NCI-H524 (cell line): ENCODE data around the gene BLVRA.
A peak's percentile ranks its signal among the peaks of the same experiment; 100 is the strongest.
"Not testable (repeated sequence)": the region's sequence is repeated elsewhere in the genome, so short reads cannot be mapped to it uniquely, and the experiment has no call there.

ENCODE experiments used
- DNase-seq, 2 experiments: peaks; one replicate each; lab custom pipeline; 2025; lab: John Stamatoyannopoulos, UW

BLVRA gene

DNA sequence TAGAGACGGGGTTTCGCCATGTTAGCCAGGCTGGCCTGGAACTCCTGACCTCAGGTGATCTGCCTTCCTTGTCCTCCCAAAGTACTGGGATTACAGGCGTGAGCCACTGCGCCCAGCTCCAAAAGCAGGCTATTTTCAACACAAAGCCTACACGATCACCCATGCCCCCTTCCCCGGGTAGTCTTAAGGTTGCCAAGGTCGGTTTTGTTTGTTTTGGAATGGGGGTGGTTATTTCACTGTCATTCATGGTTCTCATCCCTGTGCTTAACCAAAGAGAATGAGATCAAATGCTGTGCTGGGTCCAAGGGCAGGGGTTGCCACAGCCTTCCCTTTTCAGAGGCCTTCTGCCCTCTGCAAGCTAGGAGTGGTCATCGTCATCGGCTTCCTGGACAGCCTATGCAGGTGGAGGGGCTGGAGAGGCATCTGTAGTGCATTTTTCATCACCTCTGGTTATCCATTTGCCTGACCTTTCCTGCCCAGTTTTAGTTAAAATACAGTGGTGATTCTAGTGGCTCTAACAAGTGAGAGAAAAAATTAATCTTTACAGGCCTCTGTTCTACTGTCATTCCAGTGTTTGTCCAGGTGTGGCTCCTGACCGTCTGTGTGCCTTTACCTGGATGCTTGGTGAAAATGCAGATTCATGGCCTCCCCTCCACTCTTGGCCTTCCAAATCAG is 11.4 kb downstream of the BLVRA start:
- DNase-seq: no peak

DNA sequence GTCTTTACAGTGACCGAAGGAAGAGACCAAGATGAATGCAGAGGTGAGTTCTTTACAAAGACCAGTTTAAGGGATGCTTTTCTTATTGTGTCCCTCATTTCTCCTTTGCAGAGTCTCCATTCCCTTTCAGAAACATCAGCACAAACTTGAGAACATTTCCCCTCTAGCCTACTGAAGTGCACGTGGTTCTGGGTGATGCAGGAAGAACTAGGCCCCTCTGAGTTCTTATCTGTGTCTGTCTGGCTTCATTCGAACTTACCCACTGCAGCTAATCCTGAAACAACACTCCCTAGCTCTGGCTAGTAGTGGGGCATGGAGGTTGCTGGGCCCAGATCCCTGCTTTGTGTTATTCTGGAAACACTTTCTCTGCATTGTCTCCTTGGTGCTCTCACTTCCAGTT is 12.6 kb downstream of the BLVRA start:
- no peak for DNase-seq

DNA sequence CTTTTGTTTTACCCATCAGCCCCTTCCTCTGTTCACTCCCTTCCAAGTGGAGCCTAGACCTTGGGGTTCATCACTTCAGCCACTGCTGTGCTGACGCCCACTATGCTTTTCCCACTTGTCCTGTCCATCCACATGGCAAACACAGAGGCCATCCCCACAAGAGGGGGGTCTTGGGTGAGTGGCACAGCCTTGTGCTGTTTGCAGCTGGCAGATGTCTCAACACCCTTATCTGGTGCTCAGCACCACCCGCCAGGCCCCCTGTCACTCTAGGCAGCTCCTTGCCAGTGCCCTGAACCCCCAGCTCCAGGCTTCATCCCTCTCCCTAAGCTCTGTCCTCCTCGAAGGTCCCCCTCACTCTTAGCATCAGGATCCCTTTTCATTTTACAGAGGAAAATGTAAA is 13.1 kb downstream of the BLVRA start:
- DNase-seq: no peak

DNA sequence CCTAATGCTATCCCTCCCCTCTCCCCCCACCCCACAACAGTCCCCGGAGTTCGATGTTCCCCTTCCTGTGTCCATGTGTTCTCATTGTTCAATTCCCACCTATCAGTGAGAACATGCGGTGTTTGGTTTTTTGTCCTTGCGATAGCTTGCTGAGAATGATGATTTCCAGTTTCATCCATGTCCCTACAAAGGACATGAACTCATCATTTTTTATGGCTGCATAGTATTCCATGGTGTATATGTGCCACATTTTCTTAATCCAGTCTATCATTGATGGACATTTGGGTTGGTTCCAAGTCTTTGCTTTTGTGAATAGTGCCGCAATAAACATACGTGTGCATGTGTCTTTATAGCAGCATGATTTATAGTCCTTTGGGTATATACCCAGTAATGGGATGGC is 14.8 kb downstream of the BLVRA start:
- DNase-seq: not testable (repeated sequence)

DNA sequence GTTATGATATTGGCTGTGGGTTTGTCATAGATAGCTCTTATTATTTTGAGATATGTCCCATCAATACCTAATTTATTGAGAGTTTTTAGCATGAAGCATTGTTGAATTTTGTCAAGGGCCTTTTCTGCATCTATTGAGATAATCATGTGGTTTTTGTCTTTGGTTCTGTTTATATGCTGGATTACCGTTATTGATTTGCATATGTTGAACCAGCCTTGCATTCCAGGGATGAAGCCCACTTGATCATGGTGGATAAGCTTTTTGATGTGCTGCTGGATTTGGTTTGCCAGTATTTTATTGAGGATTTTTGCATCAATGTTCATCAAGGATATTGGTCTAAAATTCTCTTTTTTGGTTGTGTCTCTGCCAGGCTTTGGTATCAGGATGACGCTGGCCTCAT is 16.8 kb downstream of the BLVRA start:
- not testable (repeated sequence) for DNase-seq

DNA sequence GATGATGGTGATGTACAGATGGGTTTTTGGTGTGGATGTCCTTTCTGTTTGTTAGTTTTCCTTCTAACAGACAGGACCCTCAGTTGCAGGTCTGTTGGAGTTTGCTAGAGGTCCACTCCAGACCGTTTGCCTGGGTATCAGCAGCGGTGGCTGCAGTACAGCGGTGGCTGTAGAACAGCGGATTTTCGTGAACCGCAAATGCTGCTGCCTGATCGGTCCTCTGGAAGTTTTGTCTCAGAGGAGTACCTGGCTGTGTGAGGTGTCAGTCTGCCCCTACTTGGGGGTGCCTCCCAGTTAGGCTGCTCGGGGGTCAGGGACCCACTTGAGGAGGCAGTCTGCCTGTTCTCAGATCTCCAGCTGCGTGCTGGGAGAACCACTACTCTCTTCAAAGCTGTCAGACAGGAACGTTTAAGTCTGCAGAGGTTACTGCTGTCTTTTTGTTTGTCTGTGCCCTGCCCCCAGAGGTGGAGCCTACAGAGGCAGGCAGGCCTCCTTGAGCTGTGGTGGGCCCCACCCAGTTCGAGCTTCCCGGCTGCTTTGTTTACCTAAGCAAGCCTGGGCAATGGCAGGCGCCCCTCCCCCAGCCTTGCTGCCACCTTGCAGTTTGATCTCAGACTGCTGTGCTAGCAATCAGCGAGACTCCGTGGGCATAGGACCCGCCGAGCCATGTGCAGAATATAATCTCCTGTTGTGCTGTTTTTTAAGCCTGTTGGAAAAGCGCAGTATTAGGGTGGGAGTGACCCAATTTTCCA is 20.0 kb downstream of the BLVRA start:
- not testable (repeated sequence) for DNase-seq

DNA sequence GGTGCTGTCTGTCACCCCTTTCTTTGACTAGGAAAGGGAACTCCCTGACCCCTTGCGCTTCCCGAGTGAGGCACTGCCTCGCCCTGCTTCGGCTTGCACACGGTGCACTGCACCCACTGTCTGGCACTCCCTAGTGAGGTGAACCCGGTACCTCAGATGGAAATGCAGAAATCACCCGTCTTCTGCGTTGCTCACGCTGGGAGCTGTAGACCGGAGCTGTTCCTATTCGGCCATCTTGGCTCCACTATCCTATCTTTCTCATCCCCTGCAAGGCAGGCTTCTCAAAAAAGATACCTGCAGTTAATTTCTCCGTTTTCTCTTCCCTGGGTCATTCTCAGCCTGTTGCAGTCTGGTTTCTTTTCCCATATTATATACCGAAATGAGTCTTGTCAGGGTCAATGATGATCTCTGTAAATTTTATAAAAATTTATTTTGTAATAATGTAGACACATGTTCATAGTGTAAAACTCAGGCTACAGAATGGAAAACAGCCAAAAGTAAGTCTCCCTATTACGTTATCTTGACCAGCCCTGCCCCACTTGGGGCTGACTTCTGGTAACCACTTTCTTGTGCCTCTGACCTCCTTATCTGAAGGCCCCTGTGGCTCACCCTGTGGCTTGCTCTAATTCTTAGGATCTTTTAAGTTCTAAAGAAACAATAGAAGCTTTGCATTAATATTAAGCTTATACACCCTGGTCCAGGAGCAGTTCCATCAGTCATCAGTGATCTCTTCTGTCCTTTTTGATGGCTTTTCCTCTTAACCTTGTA is 20.7 kb downstream of the BLVRA start:
- DNase-seq: no peak

DNA sequence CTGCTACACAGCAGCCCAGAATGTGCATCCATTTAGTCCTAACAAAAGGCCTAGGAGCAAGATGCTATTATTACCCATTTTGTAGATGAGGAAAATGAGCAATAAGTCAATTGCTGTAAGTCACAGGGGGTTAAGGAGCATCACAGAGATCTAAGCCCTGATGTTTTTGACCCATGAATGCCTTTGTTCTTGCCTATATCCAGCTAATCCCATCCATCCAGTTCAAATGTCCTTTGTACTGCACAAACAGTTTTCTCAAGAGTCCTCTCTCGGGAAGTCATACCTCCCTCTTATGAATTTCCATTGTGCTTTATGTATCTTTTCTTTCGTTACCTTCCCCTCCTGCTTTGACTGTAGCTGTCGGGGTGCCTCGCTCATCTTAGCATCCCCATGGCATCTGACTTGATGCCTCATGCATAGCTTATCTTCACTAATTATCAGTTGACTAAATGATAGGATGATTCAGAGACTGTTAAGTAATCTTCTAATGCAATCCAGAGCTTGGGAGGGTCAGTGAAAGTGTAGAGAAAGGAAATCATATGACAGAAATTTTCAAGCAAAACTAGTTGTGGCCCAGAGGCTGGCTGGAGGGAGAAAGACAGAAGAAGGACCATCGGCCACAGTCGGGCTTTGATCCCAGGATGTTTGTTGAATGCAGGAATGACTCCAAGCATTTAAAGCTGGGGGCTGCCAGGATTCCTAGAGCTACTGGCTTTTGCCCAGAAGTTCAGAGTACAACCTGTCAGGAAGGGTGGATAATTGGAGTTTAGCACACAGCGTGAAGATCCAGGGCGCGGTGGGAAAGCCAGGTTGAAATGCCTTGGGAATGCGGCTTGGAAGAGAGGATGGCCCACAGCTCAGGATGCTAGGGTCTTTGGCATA is 23.5 kb downstream of the BLVRA start:
- no peak for DNase-seq

DNA sequence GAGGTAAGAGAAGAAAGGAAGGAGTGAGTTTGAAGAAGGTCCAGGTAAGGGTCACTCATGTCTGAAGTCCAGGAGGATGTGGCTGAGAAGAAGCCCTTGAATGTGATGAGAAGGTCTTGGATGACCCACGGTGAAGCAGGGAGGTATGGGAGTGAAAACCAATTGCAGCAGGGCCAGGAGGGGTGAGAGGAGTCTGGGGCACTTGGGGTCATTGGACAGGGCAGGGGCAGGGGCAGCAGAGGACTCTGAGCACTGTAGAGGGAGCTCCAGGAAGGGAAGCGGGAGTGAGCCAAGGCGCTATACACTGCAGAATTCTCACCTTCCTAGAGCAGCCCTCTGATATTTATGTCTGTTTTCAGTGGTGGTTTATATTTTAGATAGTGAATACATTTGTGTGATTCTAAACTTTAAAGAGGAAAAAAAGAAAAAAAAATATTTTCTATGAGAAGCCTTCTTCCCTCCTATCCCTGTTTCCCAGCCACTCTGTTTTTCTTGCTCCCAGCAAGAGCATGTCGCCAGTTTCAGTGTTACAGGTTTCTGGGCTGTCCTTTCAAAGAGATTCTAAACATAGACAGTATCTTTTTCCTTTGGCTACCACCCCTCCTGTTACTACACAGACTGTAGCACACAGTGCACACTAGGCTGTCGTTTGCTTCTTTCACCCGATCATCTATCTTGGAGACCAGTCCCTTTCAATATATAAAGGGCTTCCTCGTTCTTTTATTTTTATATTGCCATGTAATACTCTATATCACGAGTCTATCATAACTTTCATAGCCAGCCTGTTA is 24.5 kb downstream of the BLVRA start:
- no peak for DNase-seq

DNA sequence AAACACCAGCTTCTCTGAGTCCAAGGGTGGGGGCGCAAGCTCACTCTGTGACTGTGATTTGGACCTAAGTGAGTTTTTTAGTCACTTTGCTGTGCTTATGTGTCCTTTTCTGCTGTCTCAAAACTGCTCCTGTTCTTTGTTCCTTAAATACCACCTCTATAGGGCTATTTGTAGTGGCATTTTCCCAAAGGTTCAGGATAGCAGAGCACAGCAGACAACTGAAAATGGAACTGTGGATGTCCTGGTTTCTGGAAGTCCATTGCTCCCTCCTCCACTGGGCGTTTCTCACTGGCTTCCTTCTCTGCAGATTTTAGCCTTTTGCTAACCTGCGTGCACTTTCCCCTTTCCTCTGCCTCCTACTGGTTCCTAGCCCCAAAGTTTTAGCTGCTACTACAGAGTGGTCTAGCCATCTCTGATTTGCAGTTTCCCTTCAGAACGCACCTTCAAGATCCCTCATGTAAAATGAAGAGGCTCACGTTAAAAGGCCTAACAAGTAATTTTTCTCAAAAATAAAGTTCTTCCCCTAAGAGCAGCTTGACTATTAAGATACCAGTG is 25.6 kb downstream of the BLVRA start:
- no peak for DNase-seq

DNA sequence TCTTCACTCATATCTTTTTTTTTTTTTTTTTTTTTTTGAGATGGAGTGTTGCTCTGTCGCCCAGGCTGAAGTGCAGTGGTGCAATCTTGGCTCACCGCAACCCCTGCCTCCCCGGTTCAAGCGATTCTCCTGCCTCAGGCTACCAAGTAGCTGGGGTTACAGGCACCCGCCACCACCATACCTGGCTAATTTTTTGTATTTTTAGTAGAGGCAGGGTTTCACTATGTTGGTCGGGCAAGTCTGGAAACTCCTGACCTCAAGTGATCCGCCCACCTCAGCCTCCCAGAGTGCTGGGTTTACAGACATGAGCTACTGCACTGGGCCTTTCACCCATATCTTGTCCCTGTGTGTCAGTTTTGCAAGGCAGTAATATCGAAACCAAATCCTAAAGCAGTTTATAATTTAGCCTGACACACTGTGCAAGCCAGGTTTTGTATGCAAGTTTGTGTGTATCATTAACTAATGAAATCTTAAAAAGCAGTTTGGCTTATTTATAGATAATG is 26.2 kb downstream of the BLVRA start:
- not testable (repeated sequence) for DNase-seq

DNA sequence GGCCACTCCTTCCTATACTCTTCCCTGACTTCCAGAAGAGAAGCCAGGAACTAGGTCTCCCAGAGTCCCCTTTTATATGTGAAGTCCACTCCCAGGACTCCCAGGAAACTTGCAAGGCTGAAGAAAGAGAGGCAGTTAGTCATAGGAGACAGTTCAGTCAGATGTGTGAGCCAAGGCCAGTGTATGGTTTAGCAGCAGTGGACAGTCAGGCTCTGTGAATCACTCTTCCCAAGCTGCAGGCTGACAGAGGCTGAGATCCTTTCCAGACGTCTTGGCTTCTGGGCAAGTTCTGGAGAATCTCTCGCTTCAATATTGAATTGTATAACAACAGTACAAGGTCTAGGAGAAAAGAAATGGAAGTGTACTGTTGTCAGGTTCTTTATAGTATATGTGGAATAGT is 26.9 kb downstream of the BLVRA start:
- DNase-seq: no peak

DNA sequence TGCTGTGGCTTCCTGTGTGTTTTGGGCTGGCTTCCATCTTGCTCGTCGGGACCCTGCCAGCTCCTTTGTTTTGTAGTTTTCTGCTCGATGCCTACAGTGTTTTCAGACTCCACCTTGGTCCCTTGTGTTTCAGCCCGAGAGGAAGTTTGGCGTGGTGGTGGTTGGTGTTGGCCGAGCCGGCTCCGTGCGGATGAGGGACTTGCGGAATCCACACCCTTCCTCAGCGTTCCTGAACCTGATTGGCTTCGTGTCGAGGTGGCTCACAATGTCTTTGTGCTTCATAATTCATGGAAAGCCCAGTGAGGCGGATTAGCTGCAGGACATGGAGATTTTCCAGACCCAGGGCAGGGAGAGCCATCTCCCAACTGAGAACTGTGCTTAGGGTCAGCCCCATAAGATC is 29.3 kb downstream of the BLVRA start:
- DNase-seq: no peak

DNA sequence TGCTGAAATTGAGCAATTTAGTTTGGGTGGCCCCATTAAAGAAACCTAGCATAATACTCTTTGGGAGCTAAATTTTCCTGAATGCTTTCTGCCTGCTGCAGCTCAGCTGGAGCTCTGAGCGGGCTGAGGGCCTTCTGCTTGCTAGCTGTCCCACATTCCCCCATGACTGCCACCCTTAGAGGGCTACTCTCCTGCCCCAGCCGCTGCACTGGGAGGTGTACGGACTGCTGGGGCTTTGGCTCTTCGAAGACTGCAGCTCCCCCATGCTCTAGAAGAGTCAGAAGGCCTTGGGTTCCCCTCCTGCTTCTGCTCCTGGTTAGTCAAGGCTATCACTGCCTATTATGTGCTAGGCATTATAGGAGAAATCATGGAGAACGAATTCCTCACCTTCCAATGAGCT is 31.5 kb downstream of the BLVRA start:
- DNase-seq: no peak

DNA sequence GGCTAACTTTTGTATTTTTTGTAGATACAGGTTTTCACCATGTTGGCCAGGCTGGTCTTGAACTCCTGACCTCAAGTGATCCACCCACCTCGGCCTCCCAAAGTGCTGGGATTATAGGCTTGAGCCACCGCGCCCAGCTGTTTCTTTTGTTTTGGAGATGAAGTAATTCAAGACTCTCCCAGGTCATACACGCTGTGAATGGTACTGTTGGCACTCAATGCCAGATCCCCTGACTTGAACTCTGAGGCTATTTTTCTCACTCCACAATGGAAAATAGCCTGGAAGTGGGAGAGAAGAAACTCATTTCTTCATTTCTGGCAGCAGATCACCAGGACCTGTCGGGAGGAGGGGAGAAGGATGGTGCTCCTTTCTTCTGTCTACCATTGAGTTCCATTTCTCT is 32.4 kb downstream of the BLVRA start:
- no peak for DNase-seq

DNA sequence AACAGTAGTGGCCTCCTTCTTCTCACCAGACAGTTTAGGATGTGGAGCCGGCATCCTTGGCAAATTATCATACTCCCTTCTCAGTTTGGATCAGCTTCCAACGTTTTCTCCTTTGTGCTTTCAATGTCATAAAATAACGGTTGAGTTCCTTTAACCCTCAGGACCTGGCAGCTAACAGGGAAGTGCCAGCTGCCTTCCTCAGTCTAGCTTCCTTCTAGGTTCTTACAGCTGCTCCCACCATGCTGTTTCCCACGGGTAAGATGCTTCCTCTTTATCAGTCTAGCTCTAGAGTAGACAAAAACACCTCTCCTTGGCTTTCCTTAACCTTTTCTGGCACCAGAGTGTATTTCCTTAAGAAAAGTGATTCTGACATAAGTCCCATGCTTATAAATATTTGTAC is 33.2 kb downstream of the BLVRA start:
- DNase-seq: no peak

DNA sequence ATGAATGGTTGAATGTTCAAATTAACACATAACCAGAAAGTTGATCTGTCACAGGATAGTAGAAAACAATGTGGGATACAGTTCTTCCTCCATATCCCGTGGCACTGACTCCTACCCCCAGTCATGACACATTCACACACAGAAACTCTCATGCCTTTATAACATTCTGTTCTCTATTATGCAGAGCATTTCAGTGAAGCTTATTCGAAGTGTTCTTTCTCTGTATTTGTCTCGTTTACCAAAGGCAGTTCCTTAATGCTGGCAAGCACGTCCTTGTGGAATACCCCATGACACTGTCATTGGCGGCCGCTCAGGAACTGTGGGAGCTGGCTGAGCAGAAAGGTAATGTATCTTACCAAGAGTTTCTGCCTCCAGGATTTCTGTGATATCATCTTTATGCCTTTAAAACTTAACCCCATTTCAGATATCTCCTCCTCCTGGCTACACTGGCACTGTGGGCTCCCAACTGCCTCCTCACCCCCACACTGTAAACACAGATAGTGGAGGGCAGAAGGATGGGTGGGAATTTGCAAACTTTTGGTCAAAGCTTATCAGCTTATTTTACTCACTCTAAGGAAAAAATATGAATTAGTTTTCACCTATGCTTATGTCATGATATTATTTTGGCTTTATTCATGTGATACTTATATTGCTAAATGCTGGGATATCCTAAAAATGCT is 34.1 kb downstream of the BLVRA start:
- DNase-seq: no peak

DNA sequence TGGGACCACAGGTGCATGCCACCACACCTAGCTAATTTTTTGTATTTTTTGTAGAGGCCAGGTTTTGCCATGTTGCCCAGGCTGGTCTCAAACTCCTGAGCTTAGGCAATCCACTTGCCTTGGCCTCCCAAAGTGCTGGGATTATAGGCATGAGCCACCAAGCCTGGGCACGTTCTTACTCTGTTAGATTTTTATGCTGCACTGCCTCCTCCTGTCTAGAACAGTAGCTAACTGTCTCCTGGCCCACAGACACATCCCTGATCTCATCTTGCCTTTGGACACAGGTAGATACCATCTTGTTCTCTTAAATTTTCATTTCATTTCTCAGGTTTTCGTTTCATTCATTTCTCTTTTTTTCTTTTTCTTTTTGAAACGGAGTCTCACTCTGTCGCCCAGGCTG is 41.1 kb downstream of the BLVRA start:
- DNase-seq: no peak

DNA sequence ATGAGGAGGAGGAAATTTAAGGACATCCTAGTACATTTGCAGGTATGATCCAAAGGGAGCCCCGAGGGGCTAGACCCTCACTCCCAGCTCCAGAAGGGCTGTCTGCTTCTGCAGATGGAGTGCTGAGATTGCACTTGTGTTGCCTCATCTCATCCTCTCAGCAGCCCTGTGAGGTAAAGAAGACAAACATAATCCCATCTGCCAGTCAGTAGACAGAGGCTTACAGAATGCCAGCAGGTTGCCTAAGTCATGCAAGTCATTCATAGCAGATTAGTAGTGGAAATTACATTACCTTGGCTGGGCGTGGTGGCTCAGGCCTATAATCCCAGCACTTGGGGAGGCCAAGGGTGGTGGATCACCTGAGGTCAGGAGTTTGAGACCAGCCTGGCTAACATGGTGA is 45.4 kb downstream of the BLVRA start:
- peak in 1 of 2 experiments; percentile 68 for DNase-seq

DNA sequence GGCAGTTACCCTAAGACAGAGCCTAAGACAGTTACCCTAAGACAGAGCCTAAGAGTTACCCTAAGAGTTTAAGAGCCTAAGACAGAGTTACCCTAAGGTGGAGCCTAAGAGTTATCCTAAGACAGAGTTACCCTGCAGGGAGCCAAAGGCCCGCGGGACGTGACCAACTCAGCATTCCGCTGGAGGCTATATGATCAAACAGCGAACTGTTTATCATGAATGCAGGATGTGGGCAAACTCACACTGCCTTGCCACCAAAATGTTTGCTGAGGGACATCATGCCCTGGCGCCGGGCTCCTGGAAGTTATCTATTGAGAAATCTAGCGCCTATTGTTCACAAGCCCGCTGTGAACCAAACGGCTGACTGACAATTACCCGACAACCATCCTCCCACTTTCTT is 49.9 kb downstream of the BLVRA start:
- DNase-seq: no peak
